ENCODE results near the gene SLIT3. TPM values are rescaled to one million over a fixed set of nuclear protein-coding genes. Genes with fewer than 3 reads are reported as not detected.
"Not testable (repeated sequence)": the region's sequence is repeated elsewhere in the genome, so short reads cannot be mapped to it uniquely, and the experiment has no call there.

SLIT3 gene
- total RNA-seq, 3 donors from 2014 or later (not counting 1 experiment from before 2014, with no cell fraction given): 0.34 to 0.80 TPM; not detected in 1

GRCh38 chr5:168637281-168637680, 663.7 kb downstream of the SLIT3 start:
- H3K4me1 ChIP-seq (ENCODE audit: control insufficient read depth, insufficient read depth, low read length): no peaks in the 10 kb centered on the region
- H3K27me3 Mint-ChIP-seq (ENCODE audit: low read depth in 2 of 2): peaks cover 4 to 8% of the 10 kb centered on the region in 2 donors
- DNase-seq (no peak), ATAC-seq (no peak)
- WGBS (ENCODE audit: insufficient coverage): 100% methylated on average over 1 of the region's 2 CpGs
- no peaks in the 10 kb centered on the region for H3K36me3 ChIP-seq (ENCODE audit: control insufficient read depth, insufficient read depth, low read length)
- H3K27me3 ChIP-seq (ENCODE audit: control insufficient read depth, insufficient read depth, low read length): no peaks in the 10 kb centered on the region
- H3K27ac Mint-ChIP-seq: no peak overlapping the region
- no peaks in the 10 kb centered on the region for H3K9me3 ChIP-seq (ENCODE audit: control insufficient read depth, insufficient read depth, low read length)
- no peaks in the 10 kb centered on the region for H3K4me1 Mint-ChIP-seq
- H3K36me3 Mint-ChIP-seq: no peaks in the 10 kb centered on the region
- no peak overlapping the region for H3K27ac ChIP-seq (ENCODE audit: low read length)
- no peak overlapping the region for H3K4me3 Mint-ChIP-seq
- no peaks in the 10 kb centered on the region for H3K9me3 Mint-ChIP-seq
- H3K4me3 ChIP-seq (ENCODE audit: low read length): no peak overlapping the region
- intact Hi-C loops (cut with micrococcal nuclease): no loop called here
- TF ChIP-seq CTCF (IDR thresholded peaks at IDR 0.05): no peak

- H3K27ac Mint-ChIP-seq; DNase-seq; H3K4me3 Mint-ChIP-seq; H3K4me3 ChIP-seq (ENCODE audit: low read length); H3K9me3 Mint-ChIP-seq; H3K36me3 ChIP-seq (ENCODE audit: control insufficient read depth, insufficient read depth, low read length); H3K27me3 ChIP-seq (ENCODE audit: control insufficient read depth, insufficient read depth, low read length); ATAC-seq; intact Hi-C loops (cut with micrococcal nuclease); H3K27ac ChIP-seq (ENCODE audit: low read length); H3K4me1 ChIP-seq (ENCODE audit: control insufficient read depth, insufficient read depth, low read length); H3K36me3 Mint-ChIP-seq; H3K9me3 ChIP-seq (ENCODE audit: control insufficient read depth, insufficient read depth, low read length); H3K4me1 Mint-ChIP-seq: not testable (repeated sequence)
- H3K27me3 Mint-ChIP-seq (ENCODE audit: low read depth in 2 of 2): peaks cover 20 to 46% of the 10 kb centered on the region in 2 donors
- 93% methylated on average over 13 of the region's 13 CpGs for WGBS (ENCODE audit: insufficient coverage)
Observed at GRCh38 chr5:168630958-168631357, 670.0 kb downstream of the SLIT3 start.

GRCh38 chr5:168624850-168625364, 676.0 kb downstream of the SLIT3 start:
- peaks cover 11 to 34% of the 10 kb centered on the region in 2 donors for H3K27me3 Mint-ChIP-seq (ENCODE audit: low read depth in 2 of 2)
- H3K27ac ChIP-seq (ENCODE audit: low read length): no peak overlapping the region
- H3K36me3 ChIP-seq (ENCODE audit: control insufficient read depth, insufficient read depth, low read length): no peaks in the 10 kb centered on the region
- 74% methylated on average over 3 of the region's 3 CpGs for WGBS (ENCODE audit: insufficient coverage)
- no peak overlapping the region for H3K27ac Mint-ChIP-seq
- ATAC-seq: no peak
- H3K9me3 ChIP-seq (ENCODE audit: control insufficient read depth, insufficient read depth, low read length): no peaks in the 10 kb centered on the region
- intact Hi-C loops (cut with micrococcal nuclease): no loop called here
- no peaks in the 10 kb centered on the region for H3K36me3 Mint-ChIP-seq
- no peak overlapping the region for H3K4me3 ChIP-seq (ENCODE audit: low read length)
- H3K4me1 Mint-ChIP-seq: no peaks in the 10 kb centered on the region
- H3K4me3 Mint-ChIP-seq: no peak overlapping the region
- peaks cover 2% of the 10 kb centered on the region for H3K27me3 ChIP-seq (ENCODE audit: control insufficient read depth, insufficient read depth, low read length)
- DNase-seq: no peak
- H3K4me1 ChIP-seq (ENCODE audit: control insufficient read depth, insufficient read depth, low read length): no peaks in the 10 kb centered on the region
- no peak for TF ChIP-seq CTCF (IDR thresholded peaks at IDR 0.05)
- no peaks in the 10 kb centered on the region for H3K9me3 Mint-ChIP-seq

- 80% methylated on average over 1 of the region's 1 CpG for WGBS (ENCODE audit: insufficient coverage)
- Histone ChIP-seq H3K27me3 (ENCODE audit: control insufficient read depth, insufficient read depth, low read length) (peaks cover 2% of the 10 kb centered on the region), H3K4me1 (ENCODE audit: control insufficient read depth, insufficient read depth, low read length) (no peaks in the 10 kb centered on the region), H3K27ac (ENCODE audit: low read length) (no peak overlapping the region), H3K36me3 (ENCODE audit: control insufficient read depth, insufficient read depth, low read length) (no peaks in the 10 kb centered on the region), H3K4me3 (ENCODE audit: low read length) (no peak overlapping the region), H3K9me3 (ENCODE audit: control insufficient read depth, insufficient read depth, low read length) (no peaks in the 10 kb centered on the region)
- no peaks in the 10 kb centered on the region for H3K4me1 Mint-ChIP-seq
- no peak for TF ChIP-seq CTCF (IDR thresholded peaks at IDR 0.05)
- H3K4me3 Mint-ChIP-seq: no peak overlapping the region
- H3K27me3 Mint-ChIP-seq (ENCODE audit: low read depth in 2 of 2): peaks cover 0 to 9% of the 10 kb centered on the region in 2 donors
- intact Hi-C loops (cut with micrococcal nuclease): no loop called here
- H3K27ac Mint-ChIP-seq: no peak overlapping the region
- DNase-seq (no peak), ATAC-seq (no peak)
- H3K9me3 Mint-ChIP-seq: no peaks in the 10 kb centered on the region
- H3K36me3 Mint-ChIP-seq: no peaks in the 10 kb centered on the region
Observed at GRCh38 chr5:168620807-168621206, 680.1 kb downstream of the SLIT3 start.

Measured in natural killer cell (primary cell).